ENCODE measurements around the gene FIBP.

Gene FIBP

DNA sequence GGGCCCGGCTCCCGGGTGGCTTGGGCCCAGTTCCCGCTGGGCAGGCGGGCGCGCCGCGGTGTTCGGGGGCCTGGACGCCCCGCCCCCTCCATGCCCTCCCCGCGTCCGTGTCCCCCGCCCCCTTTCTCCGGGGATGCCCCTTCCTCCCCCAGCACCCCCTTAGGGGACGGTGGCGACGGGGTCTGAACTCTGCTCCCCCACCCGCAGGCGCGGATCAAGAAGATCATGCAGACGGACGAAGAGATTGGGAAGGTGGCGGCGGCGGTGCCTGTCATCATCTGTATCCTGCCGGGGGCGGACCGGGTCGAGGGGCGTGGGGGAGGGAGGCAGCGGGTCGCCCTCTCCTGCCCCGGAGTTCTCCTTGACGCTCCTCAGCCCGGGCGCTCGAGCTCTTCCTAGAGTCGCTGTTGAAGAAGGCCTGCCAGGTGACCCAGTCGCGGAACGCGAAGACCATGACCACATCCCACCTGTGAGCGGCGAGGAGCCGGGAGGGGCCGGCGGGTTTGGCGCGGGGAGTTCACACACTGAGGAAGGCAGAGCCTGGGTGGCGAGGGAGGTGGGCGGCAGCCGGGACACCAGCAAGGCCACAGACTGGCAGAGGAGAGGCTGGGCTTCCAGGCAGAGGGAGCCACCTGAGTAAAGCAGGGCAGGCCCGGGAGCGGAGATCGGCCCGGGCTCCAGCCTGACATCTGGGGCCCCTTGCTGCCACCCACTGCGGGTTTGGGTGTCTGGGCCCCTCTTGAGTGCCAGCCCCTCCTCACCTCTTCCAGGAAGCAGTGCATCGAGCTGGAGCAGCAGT lies 31.5 kb upstream of the FIBP start:
- TF ChIP-seq, protein P1, sequence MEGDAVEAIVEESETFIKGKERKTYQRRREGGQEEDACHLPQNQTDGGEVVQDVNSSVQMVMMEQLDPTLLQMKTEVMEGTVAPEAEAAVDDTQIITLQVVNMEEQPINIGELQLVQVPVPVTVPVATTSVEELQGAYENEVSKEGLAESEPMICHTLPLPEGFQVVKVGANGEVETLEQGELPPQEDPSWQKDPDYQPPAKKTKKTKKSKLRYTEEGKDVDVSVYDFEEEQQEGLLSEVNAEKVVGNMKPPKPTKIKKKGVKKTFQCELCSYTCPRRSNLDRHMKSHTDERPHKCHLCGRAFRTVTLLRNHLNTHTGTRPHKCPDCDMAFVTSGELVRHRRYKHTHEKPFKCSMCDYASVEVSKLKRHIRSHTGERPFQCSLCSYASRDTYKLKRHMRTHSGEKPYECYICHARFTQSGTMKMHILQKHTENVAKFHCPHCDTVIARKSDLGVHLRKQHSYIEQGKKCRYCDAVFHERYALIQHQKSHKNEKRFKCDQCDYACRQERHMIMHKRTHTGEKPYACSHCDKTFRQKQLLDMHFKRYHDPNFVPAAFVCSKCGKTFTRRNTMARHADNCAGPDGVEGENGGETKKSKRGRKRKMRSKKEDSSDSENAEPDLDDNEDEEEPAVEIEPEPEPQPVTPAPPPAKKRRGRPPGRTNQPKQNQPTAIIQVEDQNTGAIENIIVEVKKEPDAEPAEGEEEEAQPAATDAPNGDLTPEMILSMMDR (IDR thresholded peaks at IDR 0.05; ENCODE audit: low read depth, low read length, missing control alignments) = no peak
- no peak for DNase-seq (ENCODE audit: extremely low read depth, low read depth)
- H3K4me3 ChIP-seq (replicated peaks; ENCODE audit: low read depth, low read length) = peak overlapping the region; percentile 78

DNA sequence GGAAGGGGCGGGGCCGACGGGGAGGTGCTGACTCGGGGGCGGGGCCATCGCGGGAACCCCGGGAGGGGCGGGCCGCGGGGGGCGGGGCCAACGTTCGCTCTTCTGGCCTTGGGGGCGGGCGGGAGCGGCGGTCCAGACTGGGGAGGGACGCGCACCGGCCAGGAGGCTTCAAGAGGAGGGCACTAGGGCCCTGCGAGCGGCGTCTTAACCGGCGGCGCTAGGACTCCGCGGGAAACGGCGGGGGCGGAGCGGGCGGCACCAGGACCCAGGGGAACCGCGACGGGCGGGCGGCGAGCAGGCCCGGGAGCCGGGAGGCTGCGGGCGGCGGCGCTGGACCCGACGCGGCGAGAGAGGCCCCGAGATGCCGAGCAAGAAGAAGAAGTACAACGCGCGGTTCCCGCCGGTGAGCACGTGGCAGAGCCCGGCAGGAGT lies 30.9 kb upstream of the FIBP start, which contains the start of gene DRAP1:
TSS of gene DRAP1 (plus strand) at position 286 of the 432 bp plus-strand sequence. CDS start at position 362, 76 bp downstream.
- TF ChIP-seq, protein P1 (IDR thresholded peaks at IDR 0.05; ENCODE audit: low read depth, low read length, missing control alignments) = no peak
- peak within 1 kb of the TSS; percentile 99 for H3K4me3 ChIP-seq (replicated peaks; ENCODE audit: low read depth, low read length)
- DNase-seq (ENCODE audit: extremely low read depth, low read depth) = peak; percentile 82

- peak within 1 kb of the TSS; percentile 99 for H3K4me3 ChIP-seq (replicated peaks; ENCODE audit: low read depth, low read length)
- TF ChIP-seq, protein P1 (IDR thresholded peaks at IDR 0.05; ENCODE audit: low read depth, low read length, missing control alignments) = no peak
- DNase-seq (ENCODE audit: extremely low read depth, low read depth) = no peak
Observed at GRCh38 chr11:65918211-65919140, 30.2 kb upstream of the FIBP start, which contains the start of gene C11orf68. Gene C11orf68, minus strand, starts transcription at chr11:65919062. Its CDS starts 31 bp downstream, at chr11:65919031.

GRCh38 chr11:65917434-65918210 lies 29.4 kb upstream of the FIBP start:
- no peak for DNase-seq (ENCODE audit: extremely low read depth, low read depth)
- H3K4me3 ChIP-seq (replicated peaks; ENCODE audit: low read depth, low read length) = peak overlapping the region; percentile 99
- TF ChIP-seq, protein P1 (IDR thresholded peaks at IDR 0.05; ENCODE audit: low read depth, low read length, missing control alignments) = no peak

DNA sequence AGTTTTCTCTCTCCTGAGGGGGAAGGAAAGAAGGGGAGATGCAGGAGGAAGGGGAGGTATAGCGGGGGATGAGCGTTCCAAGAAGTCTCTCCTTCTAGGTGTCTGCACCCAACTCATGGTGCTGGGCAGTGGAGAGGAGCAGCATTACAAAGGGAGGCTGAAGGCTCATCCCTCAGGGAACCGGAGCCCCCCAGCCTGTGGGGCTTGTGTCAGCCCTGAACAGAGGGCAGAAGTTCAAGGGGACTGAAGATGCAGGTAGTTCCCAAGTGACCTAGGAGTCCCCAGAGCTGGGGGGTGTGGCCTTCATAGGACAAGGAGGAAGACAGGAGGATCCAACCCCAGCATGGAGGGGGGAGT lies 28.8 kb upstream of the FIBP start:
- TF ChIP-seq, protein P1 (IDR thresholded peaks at IDR 0.05; ENCODE audit: low read depth, low read length, missing control alignments) = no peak
- DNase-seq (ENCODE audit: extremely low read depth, low read depth) = no peak
- peak overlapping the region; percentile 99 for H3K4me3 ChIP-seq (replicated peaks; ENCODE audit: low read depth, low read length)

DNA sequence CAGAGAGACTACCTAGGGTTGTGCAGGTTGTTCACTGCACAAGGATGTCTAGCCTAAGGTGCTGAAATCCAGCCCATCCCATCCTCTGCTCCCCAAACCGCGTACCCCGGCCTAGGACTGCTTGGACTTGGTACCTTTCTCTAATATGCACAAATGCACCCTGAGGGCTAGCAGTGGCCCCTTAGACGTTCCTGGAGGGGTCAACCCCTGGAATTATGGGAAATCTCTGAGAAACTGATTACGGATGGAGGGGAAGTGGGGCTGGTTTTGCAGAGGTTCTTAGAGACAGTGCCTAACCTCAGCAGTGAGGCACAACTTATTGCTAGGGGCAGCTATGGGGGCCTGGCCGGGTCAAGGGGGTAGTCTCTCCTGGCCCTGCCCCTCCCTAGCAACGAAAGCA lies 28.1 kb upstream of the FIBP start:
- H3K4me3 ChIP-seq (replicated peaks; ENCODE audit: low read depth, low read length) = peak overlapping the region; percentile 99
- DNase-seq (ENCODE audit: extremely low read depth, low read depth) = no peak
- TF ChIP-seq, protein P1 (IDR thresholded peaks at IDR 0.05; ENCODE audit: low read depth, low read length, missing control alignments) = no peak

Measured in HFF-Myc (cell line).